Skeletal muscle satellite cell (primary cell): ENCODE measurements around the gene EMILIN2.
"Not testable (repeated sequence)": the region's sequence is repeated elsewhere in the genome, so short reads cannot be mapped to it uniquely, and the experiment has no call there.

Experiments
- H3K27me3 ChIP-seq: 2 replicates; pipeline ENCODE4 v1.7.0; 2013; ENCODE audit warnings: low read length; ENCODE audit not compliant: control insufficient read depth, insufficient read depth
- H3K36me3 ChIP-seq: 2 replicates; pipeline ENCODE4 v1.7.0; 2013; ENCODE audit warnings: mild to moderate bottlenecking, control low read depth, low read length; ENCODE audit not compliant: insufficient read depth
- H3K4me1 ChIP-seq: 2 replicates; pipeline ENCODE4 v1.7.0; 2013; ENCODE audit warnings: low read length; ENCODE audit not compliant: control insufficient read depth, insufficient read depth
- H3K4me2 ChIP-seq: 2 replicates; pipeline ENCODE4 v1.7.0; 2013; ENCODE audit warnings: mild to moderate bottlenecking, low read length
- H3K4me3 ChIP-seq: 2 replicates; pipeline ENCODE4 v1.7.0; 2013; ENCODE audit warnings: low read length
- H3K9ac ChIP-seq: 2 replicates; pipeline ENCODE4 v1.7.0; 2013; ENCODE audit warnings: mild to moderate bottlenecking, low read depth, low read length, moderate library complexity
- H3K9me3 ChIP-seq: replicated peaks from 2 replicates; pipeline ENCODE4 v1.7.0; 2013; ENCODE audit warnings: mild to moderate bottlenecking, control low read depth, low read length

EMILIN2 gene

GRCh38 chr18:2847317-2848246 is 776 bp downstream of the EMILIN2 start:
- Histone ChIP-seq H3K36me3 (no peaks in the 10 kb centered on the region), H3K9me3 (no peaks in the 10 kb centered on the region), H3K9ac (no peak overlapping the region), H3K27me3 (peaks cover 72% of the 10 kb centered on the region), H3K4me1 (peaks cover 11% of the 10 kb centered on the region), H3K4me2 (peak overlapping the region; percentile 76), H3K4me3 (peak overlapping the region; percentile 56)

- H3K9me3 ChIP-seq = no peaks in the 10 kb centered on the region
- H3K36me3 ChIP-seq = no peaks in the 10 kb centered on the region
- H3K27me3 ChIP-seq = peaks cover 68% of the 10 kb centered on the region
- no peak overlapping the region for H3K4me3 ChIP-seq
- H3K9ac ChIP-seq = no peak overlapping the region
- peaks cover 11% of the 10 kb centered on the region for H3K4me1 ChIP-seq
- peak overlapping the region; percentile 19 for H3K4me2 ChIP-seq
Measured at GRCh38 chr18:2848247-2849246, 1.7 kb downstream of the EMILIN2 start.

- Histone ChIP-seq H3K4me2 (no peak overlapping the region), H3K4me1 (peaks cover 11% of the 10 kb centered on the region), H3K36me3 (no peaks in the 10 kb centered on the region), H3K4me3 (no peak overlapping the region), H3K9ac (no peak overlapping the region), H3K27me3 (peaks cover 63% of the 10 kb centered on the region), H3K9me3 (no peaks in the 10 kb centered on the region)
Measured at GRCh38 chr18:2850816-2851215, 4.0 kb downstream of the EMILIN2 start.

- Histone ChIP-seq H3K9ac (no peak overlapping the region), H3K4me3 (no peak overlapping the region), H3K4me1 (peaks cover 7% of the 10 kb centered on the region), H3K9me3 (no peaks in the 10 kb centered on the region), H3K36me3 (no peaks in the 10 kb centered on the region), H3K27me3 (peaks cover 61% of the 10 kb centered on the region), H3K4me2 (no peak overlapping the region)
Measured at GRCh38 chr18:2851771-2852170, 5.0 kb downstream of the EMILIN2 start.

GRCh38 chr18:2852460-2852859 is 5.7 kb downstream of the EMILIN2 start:
- H3K4me1 ChIP-seq = not testable (repeated sequence)

GRCh38 chr18:2853173-2853925 is 6.5 kb downstream of the EMILIN2 start:
- H3K4me1 ChIP-seq = peaks cover 15% of the 10 kb centered on the region
- no peak overlapping the region for H3K4me2 ChIP-seq
- no peaks in the 10 kb centered on the region for H3K36me3 ChIP-seq
- H3K27me3 ChIP-seq = peaks cover 53% of the 10 kb centered on the region
- no peak overlapping the region for H3K9ac ChIP-seq
- no peaks in the 10 kb centered on the region for H3K9me3 ChIP-seq
- no peak overlapping the region for H3K4me3 ChIP-seq

More at GRCh38 chr18:2852460-2852859, 5.7 kb downstream of the EMILIN2 start:
- H3K9me3 ChIP-seq, H3K4me3 ChIP-seq, H3K36me3 ChIP-seq, H3K9ac ChIP-seq, H3K4me2 ChIP-seq: not testable (repeated sequence)
- H3K27me3 ChIP-seq = peaks cover 60% of the 10 kb centered on the region

- no peak overlapping the region for H3K9ac ChIP-seq
Measured at GRCh38 chr18:2853926-2854664, 7.3 kb downstream of the EMILIN2 start.

GRCh38 chr18:2854875-2855274 is 8.1 kb downstream of the EMILIN2 start:
- Histone ChIP-seq H3K36me3 (no peaks in the 10 kb centered on the region), H3K27me3 (peaks cover 38% of the 10 kb centered on the region), H3K4me1 (peaks cover 15% of the 10 kb centered on the region), H3K9me3 (no peaks in the 10 kb centered on the region), H3K4me2 (no peak overlapping the region), H3K4me3 (no peak overlapping the region), H3K9ac (no peak overlapping the region)

More at GRCh38 chr18:2853926-2854664, 7.3 kb downstream of the EMILIN2 start:
- Histone ChIP-seq H3K4me2 (no peak overlapping the region), H3K4me1 (peaks cover 15% of the 10 kb centered on the region), H3K27me3 (peaks cover 45% of the 10 kb centered on the region), H3K36me3 (no peaks in the 10 kb centered on the region), H3K4me3 (no peak overlapping the region), H3K9me3 (no peaks in the 10 kb centered on the region)

- no peak overlapping the region for H3K9ac ChIP-seq
- H3K4me2 ChIP-seq = no peak overlapping the region
- no peaks in the 10 kb centered on the region for H3K9me3 ChIP-seq
- H3K4me1 ChIP-seq = peaks cover 15% of the 10 kb centered on the region
- no peaks in the 10 kb centered on the region for H3K36me3 ChIP-seq
- H3K27me3 ChIP-seq = peaks cover 30% of the 10 kb centered on the region
- no peak overlapping the region for H3K4me3 ChIP-seq
Measured at GRCh38 chr18:2855560-2856350, 8.9 kb downstream of the EMILIN2 start.
